Measurements from ENCODE around the gene MTA1.

- TF ChIP-seq CTCF (IDR thresholded peaks at IDR 0.05; ENCODE audit: low read depth, low read length) (no peak), POLR2A (IDR thresholded peaks at IDR 0.05; ENCODE audit: extremely low read depth, insufficient read length) (no peak)
Measured at GRCh38 chr14:105492031-105492970, 72.7 kb downstream of the MTA1 start.

Measured in NB4 (cell line).